HG03196 (cell line): ENCODE results near the gene TRPV3.
"Not testable (repeated sequence)": the region's sequence is repeated elsewhere in the genome, so short reads cannot be mapped to it uniquely, and the experiment has no call there.

Experiments
- ATAC-seq: cut with Tn5 transposase; IDR thresholded peaks from one replicate; pipeline ENCODE4 v1.9.1; 2021; ENCODE audit not compliant: unreplicated experiment

The TRPV3 gene

DNA sequence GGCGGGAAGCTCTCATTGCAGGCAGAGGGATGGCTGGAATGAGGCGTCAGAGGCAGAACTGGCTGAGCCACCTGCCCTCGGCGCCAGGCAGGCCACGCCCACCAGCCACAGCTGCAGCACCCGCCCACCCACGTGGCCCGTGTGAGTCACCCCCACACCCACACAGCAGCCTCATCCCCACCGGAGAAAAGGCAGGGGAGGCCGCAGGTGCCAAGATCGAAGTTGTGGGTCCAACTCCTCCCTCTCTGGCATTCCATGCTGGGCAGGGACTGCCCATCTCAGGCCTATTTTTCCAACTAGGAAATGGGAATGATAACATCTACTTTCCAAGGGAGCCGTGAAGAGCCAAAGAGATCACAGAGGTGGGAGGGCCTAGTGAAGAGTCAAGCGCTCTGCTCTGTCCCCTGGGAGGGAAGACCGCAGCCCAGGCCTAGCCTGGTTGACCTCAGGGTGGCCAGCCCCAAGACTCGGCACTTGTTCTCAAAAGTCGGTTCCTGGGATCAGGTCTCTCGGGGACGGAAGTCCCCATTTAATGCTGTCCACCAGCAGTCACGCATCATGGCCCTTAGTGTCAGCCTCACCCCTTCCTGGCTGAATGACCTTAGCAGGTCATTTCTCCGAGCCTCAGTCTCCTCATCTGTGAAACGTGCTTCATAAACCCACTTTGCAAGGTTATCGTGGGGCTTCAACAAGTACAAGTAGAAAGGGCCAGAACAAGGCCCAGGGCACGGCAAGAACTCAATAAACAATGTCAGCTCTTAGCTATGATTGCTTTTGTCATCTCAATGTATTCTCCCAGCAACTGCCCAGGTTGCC lies at the start of gene TRPV3:
TSS of gene TRPV3 (minus strand) at position 45 of the 816 bp plus-strand sequence. CDS start 2,962 bp downstream, outside the sequence.
- ATAC-seq = no peak

DNA sequence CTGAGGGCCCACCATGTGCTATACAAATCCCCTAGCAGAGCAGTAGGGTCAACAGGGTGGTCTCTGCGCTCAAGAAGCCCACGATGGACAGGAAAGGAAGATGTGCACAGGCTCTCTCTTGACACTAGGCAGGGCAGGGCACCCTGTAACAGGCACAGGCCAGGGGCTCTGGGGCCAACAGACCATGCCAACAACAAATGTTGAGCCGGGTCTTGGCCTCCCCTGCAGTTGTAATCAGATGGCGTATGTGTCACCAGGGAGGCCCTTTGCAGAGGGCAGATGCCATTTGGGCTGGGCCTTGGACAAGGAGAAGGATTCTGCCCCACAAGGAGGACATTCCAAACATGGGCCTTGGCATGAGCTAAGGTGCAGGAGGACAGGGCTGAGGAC lies 46.3 kb upstream of the TRPV3 start:
- no peak for ATAC-seq

DNA sequence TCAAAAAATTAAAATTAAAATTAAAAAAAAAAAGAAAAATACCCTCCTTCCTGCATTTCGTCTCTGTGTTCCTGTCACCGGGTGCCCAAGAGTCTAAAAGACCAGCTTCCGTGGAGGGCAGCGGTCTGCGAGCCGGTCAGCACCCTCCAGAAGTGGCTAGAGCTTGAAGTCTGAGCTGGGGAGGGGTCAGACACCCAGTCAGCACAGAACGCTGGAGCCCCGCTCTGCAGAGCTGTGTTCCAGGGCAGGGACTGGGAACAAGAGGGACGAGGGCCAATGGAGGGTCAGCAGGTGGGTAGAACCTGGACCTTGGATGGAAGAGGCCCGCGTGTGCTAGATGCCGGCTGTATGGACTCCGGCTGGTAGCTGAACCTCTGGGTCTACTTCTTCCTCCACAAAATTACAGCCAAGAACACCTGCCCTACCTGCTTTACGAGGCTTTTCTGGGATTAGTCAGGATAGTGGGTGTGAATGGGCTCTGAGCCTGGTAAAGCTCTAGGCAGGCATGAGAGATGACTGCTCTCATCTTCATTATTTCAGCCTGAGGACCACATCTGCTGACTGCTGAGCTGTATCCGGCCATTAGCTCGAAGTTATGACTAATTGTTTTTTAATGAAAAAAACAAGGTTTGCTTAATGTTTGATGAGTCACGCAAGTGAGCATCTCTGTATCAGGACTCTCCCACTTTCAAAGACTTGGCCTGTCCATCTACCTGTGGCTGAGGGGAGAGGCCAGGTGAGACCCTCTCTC lies 45.7 kb upstream of the TRPV3 start:
- ATAC-seq = no peak

DNA sequence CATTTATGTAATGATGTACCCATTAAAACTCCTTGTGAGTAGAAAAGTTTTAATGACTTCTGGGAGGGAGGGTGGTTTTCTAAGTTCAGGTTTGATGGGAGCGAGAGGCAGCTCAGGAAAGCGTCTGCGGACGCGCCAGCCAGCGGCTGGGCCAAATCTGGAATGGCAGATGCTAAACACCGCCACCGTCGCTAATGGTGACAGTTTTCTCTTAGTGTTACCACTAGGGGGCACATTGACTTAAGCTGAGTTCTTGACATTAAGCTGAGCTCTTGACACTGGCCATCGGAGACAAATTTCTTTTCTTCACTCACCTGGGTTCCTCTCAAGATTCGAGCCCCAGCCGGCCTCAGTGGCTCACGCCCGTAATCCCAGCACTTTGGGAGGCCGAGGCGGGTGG lies 44.9 kb upstream of the TRPV3 start:
- ATAC-seq = no peak

DNA sequence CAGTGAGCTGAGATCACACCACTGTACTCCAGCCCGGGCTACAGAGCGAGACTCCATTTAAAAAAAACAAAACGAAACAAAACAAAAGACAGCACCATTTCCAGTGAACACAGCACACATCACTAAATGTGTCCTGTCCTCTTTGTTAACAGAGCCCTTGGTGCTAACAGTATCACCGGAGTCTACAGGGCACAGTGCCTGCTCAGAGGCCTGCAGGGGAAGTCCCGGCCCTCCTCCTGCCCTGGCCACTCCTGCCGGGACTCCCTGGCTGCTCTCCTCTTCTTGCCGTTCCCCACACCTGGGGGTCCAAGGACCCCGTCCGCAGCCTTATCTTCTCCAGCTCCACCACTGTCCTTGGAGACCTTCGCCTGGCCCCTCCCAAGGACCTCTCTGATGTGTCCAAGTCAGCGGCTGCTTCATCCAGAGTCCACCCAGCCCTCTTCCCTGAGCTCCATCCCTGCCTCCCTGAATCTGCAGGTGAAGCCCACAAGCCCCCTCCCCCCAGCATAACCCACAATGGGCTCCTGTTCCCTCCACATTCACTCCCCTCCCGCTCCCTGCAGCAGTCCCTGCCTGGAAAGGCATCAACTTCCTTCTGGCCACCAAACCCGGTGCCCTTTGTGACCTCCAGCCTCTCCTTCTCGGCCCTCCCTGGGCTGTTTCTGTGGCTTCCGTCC lies 43.1 kb upstream of the TRPV3 start:
- no peak for ATAC-seq

DNA sequence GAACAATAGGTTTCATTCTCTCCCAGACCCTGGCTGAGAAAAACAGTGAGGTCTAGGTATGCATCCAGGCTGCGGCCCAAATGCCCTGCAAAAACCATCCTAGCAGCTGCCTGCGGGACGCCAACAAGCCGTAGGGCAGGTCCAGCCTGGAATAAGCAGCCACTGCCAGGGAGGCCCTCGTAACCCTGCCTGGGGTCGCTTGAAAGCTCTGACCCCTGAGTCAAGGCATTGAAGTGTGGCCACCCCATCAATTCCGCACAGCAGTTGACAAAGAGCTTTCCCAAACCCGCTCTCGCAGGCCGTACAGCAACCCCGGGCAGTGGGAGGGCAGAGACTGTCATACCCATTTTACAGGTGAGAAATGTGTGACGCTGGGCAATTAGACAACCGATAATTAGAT lies 40.5 kb upstream of the TRPV3 start:
- no peak for ATAC-seq

DNA sequence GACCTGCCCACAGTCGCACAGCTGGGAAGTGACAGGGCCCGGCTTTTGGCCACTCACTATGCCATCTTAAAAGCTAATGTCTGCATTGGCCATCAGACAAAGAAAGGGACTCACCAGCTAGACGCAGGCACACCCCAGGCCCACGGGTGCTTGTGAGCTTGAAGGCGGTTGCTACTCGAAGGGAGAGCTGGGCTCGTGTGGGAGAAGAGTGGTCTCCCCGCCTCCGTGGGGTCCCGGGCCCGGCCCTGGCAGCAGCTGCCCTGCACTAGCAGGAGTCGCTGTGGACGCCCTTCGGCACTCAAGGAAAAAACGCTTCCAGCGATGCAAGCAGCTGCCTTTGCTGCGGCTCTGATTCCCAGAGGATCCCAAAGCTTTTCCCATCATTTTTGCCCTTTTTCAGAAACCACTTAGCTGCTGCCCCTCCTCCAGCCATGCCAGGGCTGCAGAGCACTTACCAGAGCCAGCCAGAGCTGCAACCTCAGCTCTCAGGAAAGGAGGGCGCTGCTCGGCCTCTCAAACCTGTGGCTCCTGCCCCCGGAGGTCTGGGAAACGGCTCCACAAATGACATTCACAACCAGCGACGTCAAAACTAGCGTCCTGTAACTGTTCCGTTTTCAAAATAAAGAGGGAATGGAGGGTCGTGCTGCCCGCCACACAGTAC lies 39.3 kb upstream of the TRPV3 start:
- ATAC-seq = no peak

DNA sequence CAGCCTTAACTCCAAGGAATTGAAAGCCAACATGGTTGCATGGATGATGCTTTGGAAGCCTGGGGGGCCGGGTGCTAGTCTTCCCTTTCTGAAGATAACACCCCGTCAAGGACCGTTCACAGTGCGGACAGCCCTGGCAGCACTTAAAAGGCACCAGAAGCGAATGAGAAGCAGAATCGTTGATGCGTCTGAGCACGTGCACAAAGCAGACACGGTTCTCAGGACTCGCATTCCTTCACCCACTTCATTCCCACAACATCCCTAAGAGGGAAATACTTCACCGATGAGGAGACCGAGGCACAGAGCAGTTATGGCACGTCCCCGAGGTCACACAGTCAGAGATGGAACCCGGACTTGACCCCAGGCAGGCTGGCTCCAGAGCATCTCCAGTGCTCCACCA lies 37.4 kb upstream of the TRPV3 start:
- ATAC-seq = no peak

DNA sequence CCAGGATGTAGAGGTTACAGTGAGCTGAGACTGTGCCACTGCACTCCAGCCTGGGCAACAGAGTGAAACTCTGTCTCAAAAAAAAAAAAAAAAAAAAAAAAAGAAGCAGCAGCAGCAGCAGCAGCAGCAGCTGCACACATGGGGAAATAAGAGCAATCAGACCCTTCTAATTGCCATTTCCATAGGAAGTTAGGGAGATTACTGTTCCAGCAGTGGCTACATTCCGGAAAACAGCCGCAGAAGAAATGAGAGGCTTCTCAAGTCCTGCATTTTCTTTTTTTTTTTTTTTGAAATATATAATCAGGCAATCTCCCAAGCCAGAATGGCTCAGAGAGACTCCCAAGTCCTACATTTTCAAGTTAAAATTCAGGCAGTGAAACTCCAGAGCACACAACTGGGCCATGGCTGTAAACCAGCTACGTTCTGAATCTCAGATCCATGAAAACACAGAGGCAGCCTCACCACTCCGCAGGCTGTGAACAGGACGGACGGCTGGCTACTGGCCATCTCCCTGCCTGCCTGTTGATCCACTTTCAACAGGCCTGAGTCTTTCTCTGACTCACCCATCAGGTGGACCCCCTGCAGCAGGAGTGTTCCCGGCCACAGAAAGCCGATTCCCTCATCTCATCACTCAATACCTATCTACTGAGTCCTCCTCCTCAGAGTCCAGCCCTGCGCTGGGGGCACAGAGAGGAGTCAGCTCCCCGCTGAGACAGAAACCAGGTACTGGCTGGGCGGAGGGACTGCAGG lies 36.6 kb upstream of the TRPV3 start:
- no peak for ATAC-seq

DNA sequence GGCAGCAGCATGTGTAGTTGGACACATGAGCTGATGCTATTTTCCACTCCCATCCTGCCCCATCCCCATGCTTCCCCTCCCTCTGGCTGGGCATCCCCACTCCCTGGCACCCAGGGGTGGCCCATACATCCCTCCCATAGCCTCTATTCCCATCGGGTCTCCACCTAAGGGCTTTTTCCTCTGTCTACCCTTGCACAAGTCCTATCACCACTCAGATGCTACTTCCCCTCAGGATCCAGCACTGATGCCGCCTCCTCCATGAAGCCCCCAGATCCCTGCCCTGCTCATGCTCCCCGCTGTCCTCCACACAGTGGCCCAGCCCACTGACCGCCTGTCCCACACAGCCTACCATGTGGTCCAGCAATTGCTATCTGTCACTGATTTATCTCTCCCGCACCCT lies 35.8 kb upstream of the TRPV3 start:
- no peak for ATAC-seq

DNA sequence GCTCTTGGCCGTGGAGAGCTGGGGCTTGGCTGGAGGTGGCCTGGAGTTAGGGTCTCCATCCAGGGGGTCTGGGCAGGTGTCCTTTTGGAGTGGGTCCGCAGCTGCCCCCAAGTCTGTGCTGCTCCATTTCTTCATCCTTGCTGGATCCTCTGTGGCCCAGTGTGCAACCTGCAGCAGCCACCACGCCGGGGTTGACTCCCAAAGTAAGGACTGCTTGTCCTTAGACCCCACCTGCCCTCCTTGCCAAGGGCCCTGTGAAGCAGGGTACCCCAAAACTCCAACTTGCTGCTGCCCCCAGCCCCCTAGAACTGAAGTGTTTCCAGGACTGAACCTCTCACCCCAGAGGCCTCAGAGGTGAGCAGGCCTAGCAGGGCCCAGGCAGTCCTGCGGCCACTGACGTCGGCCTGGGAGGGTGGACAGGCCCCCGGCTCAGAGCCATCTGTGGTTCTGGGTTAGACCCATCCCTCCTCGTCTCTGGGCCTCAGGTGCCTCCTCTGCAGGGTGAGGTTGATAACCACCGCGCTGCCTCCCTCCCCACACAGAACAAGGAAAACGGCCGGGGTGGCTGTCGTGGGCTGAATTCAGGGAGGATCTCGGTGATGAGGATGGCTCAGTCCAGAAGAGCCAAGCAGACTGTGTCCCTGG lies 34.7 kb upstream of the TRPV3 start:
- ATAC-seq = no peak

DNA sequence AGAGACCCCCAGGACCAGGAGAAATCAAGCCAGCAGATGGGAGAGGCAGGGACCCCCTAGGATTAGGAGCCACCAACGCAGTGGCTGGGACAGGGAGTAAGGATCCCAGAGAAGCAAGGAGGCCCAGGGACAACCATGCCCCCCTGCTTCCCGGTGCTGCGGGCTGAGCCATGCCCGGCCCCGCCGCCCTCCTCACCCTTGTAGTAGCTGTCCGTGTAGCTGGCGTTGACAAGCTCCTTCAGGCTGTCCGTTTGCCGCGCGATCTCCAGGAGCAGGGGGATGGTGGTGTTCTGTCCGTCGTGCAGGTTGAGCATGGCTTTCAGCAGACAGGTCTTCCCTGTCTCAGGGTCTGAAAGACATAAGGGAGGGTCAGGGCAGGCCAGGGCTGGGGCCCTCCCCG lies 33.2 kb upstream of the TRPV3 start:
- no peak for ATAC-seq

DNA sequence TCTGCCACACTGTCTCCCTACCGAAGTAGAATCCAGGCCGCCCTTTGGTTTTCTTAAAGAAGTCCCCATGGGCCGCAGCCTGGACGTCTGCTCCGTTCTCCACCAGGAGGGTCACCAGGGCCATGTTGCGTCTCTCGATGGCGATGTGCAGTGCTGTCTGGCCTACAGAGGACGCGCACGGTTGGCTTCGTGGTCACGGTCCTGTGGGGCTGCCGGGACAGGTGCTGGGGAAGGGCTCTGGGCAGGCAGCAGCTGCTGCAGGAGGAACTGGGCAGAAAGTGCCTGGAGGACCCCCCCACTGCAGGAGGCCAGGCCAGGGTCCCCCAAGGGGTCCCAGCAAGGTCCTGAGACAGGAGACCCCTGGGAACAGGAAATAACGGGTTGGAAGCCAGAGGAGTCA lies 32.6 kb upstream of the TRPV3 start:
- no peak for ATAC-seq

DNA sequence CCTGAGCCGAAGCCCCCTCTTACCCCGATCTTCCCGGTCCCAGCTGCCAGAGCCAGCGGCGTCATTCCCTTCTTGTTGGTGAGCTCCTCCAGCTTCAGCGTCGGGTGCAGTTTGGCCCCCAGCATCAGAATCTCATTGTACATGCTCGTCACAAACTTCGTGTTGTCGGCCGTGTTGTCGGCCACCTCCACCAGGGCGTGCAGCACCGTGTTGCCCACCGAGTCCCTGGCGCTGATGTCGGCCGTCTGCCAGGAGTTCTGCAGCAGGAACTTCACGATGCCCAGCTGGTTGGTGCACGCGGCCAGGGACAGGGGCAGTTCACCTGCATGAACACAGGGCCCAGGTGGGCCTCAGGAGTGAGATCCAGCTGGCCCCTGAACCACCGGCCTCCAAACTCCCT lies 32.2 kb upstream of the TRPV3 start:
- no peak for ATAC-seq

DNA sequence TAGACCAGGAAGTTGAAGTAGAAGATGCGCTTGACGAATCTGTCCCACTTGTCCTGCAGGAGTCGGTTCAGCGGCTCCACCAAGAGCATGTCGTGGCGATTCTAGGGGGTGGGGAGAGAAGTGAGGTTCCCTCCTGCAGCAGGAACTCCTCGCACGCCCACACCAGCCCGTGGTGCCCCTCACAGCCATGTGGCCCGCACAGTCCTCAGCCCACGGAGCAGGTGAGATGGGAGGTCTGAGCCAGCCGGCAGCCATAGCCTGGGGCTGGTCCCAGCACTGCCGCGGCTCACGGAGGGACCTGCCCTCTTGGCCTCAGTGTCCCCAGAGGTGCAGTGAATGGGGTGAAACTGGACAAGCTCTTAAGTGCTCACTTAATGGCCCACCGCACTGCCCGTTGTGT lies 28.2 kb upstream of the TRPV3 start:
- no peak for ATAC-seq

DNA sequence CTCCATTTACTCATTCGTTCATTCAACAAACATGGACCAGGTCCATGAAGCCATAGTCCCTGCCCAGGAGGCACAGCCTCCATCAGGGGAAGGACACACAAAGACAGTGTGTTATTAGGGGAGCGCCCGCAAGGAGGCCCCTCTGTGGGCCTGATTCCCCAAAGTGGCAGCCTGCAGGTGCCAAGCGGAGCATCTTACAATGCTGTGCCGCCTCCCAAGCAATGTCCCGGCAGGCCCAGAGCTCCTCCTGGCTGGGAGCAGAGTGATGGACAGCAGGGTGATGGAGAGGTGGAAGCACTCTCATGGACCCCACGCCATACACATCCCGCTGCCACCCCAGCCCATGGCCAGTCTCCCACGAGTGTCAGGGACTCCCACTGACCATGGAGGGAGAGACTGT lies 25.8 kb upstream of the TRPV3 start:
- no peak for ATAC-seq

DNA sequence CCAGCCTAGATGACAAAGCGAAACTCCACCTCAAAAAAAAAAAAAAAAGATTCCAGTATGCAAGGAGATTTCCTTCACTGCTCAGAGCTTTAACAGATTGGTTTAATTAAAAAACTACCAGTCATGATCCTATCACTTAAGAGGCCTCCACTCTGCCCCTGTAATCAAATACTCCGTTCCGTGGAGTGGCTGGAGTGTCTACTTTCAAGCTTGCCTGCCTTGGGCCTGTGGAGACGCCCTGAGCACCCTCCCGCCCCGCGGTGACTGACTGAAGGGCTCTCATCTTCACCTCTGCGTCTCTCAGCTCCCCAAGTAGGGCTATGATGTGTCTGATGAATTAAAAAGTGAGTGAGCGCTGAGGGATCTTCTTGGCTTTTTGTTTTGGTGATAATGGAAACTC lies 25.3 kb upstream of the TRPV3 start:
- no peak for ATAC-seq

DNA sequence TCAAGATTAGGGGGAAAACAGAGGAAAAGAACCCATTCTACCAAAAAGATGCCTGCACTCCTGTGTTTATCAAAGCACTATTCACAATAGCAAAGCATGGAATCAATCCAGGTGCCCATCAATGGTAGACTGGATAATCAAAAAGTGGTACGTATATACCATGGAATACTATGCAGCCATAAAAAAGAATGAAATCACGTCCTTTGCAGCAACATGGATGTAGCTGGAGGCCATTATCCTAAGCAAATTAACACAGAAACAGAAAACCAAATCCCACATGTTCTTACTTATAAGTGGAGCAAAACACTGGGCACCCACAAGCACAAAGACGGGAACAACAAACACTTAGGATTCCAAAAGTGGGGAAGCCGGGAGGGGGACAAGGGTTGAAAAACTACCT lies 21.1 kb upstream of the TRPV3 start:
- ATAC-seq = not testable (repeated sequence)

DNA sequence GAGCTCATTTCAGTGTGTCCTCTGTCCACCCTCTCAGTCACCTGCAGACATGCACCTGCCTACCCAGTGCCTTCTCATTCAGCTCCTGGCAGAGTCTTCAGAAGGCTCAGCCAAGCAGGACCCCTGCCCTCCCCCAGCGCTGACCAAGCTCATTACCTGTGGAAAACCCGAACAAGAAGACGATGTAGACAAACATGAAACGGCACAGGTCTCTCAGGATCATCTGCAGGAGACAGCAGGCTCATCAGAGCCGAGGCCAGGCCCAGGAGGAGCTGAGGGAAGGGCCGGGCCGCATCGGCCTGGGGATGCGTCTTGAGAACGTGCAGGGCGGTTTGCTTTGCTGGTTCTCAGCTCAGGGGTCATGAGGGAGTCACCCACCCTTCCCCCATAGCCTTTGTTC lies 19.4 kb upstream of the TRPV3 start:
- ATAC-seq = no peak

DNA sequence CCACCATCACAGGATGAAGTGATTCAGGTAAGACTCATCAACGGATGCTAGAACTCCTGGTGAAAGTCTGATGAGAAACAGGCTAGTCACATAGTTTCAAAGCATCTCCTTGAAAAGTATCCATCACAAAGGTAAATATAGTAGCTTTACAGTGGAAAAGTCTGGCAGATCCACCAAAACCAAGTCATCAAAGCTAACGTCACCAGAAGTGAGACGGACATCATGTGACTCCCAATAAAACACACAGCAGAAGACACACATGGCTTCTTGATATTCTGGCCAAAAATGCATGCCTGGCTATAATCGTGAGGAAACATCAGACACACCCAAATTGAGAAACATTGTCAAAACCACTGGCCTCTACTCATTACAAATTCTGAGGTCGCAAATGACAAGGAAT lies 17.9 kb upstream of the TRPV3 start:
- no peak for ATAC-seq
